ENCODE results near the gene PROKR1.
A peak's percentile ranks its signal among the peaks of the same experiment; 100 is the strongest.

Gene PROKR1

GRCh38 chr2:68653034-68653433 lies 9.7 kb downstream of the PROKR1 start:
- Histone ChIP-seq H3K4me1 (ENCODE audit: insufficient read depth, low read length) (peaks cover 32% of the 10 kb centered on the region), H3K36me3 (ENCODE audit: insufficient read depth, low read length) (no peaks in the 10 kb centered on the region), H3K4me2 (ENCODE audit: insufficient read depth, low read length) (peak overlapping the region; percentile 62), H4K20me1 (ENCODE audit: insufficient read depth, low read length) (no peaks in the 10 kb centered on the region), H3K9me3 (ENCODE audit: insufficient read depth, low read length, severe bottlenecking) (no peaks in the 10 kb centered on the region), H3K4me3 (ENCODE audit: low read depth in 1 of 2, low read length in 2 of 2) (peak overlapping the region in 1 of 2 experiments; percentile 36; a peak in 1 of 4 replicates), H3K9ac (ENCODE audit: low read depth, low read length) (no peak overlapping the region), H3K79me2 (ENCODE audit: insufficient read depth, low read length) (no peaks in the 10 kb centered on the region), H3K27ac (ENCODE audit: low read length) (no peak overlapping the region), H3K27me3 (ENCODE audit: insufficient read depth, low read length, poor library complexity) (no peaks in the 10 kb centered on the region), H2AFZ (ENCODE audit: low read depth, low read length) (no peak overlapping the region)
- TF ChIP-seq, protein P1, sequence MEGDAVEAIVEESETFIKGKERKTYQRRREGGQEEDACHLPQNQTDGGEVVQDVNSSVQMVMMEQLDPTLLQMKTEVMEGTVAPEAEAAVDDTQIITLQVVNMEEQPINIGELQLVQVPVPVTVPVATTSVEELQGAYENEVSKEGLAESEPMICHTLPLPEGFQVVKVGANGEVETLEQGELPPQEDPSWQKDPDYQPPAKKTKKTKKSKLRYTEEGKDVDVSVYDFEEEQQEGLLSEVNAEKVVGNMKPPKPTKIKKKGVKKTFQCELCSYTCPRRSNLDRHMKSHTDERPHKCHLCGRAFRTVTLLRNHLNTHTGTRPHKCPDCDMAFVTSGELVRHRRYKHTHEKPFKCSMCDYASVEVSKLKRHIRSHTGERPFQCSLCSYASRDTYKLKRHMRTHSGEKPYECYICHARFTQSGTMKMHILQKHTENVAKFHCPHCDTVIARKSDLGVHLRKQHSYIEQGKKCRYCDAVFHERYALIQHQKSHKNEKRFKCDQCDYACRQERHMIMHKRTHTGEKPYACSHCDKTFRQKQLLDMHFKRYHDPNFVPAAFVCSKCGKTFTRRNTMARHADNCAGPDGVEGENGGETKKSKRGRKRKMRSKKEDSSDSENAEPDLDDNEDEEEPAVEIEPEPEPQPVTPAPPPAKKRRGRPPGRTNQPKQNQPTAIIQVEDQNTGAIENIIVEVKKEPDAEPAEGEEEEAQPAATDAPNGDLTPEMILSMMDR (IDR thresholded peaks at IDR 0.05; ENCODE audit: borderline replicate concordance, extremely low read depth, low read length, poor library complexity, severe bottlenecking) = no peak
- TF ChIP-seq EZH2 (IDR thresholded peaks at IDR 0.05; ENCODE audit: borderline replicate concordance, low read depth, low read length, severe bottlenecking) = no peak
- ATAC-seq (ENCODE audit: insufficient read depth, low read depth) (0 out of 3 replicates have a peak, but pooled peaks have one; percentile 8), DNase-seq (no peak)

DNA sequence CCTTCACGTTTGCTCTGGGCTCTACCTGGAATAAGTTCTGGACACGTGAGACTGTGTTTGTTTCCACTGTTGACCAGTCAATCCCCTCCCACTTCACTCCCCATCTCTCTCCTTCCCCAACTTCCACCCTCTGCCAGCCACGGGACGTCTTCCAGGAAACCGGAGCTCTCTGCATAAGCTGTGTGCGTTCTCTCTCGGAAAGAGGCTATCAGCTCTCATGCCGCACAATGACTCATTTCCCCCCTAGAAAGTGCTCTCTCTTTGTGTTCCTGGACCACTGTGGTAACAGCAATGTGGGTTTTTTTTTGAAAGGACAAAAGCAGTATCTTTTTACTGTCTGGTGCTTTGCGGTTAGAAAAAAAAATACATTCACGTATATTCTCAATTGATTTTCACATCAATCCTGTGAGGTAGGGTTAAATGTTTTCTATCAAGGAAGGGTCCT lies 10.2 kb downstream of the PROKR1 start:
- H3K4me2 ChIP-seq (ENCODE audit: insufficient read depth, low read length) = peak overlapping the region; percentile 62
- H3K4me1 ChIP-seq (ENCODE audit: insufficient read depth, low read length) = peaks cover 32% of the 10 kb centered on the region
- TF ChIP-seq, protein P1 (IDR thresholded peaks at IDR 0.05; ENCODE audit: borderline replicate concordance, extremely low read depth, low read length, poor library complexity, severe bottlenecking) = no peak
- no peak for TF ChIP-seq EZH2 (IDR thresholded peaks at IDR 0.05; ENCODE audit: borderline replicate concordance, low read depth, low read length, severe bottlenecking)
- ATAC-seq (ENCODE audit: insufficient read depth, low read depth) (peak; percentile 92), DNase-seq (peak; percentile 72)
- peak overlapping the region in 1 of 2 experiments; percentile 36; a peak in 1 of 4 replicates for H3K4me3 ChIP-seq (ENCODE audit: low read depth in 1 of 2, low read length in 2 of 2)
- peak overlapping the region; percentile 46 for H3K27ac ChIP-seq (ENCODE audit: low read length)
- no peaks in the 10 kb centered on the region for H3K36me3 ChIP-seq (ENCODE audit: insufficient read depth, low read length)
- H3K27me3 ChIP-seq (ENCODE audit: insufficient read depth, low read length, poor library complexity) = no peaks in the 10 kb centered on the region
- no peaks in the 10 kb centered on the region for H4K20me1 ChIP-seq (ENCODE audit: insufficient read depth, low read length)
- no peaks in the 10 kb centered on the region for H3K79me2 ChIP-seq (ENCODE audit: insufficient read depth, low read length)
- peak overlapping the region; percentile 4; the same call in 1 of the 2 replicates for H3K9ac ChIP-seq (ENCODE audit: low read depth, low read length)
- peak overlapping the region; percentile 20; the same call in 1 of the 2 replicates for H2AFZ ChIP-seq (ENCODE audit: low read depth, low read length)
- H3K9me3 ChIP-seq (ENCODE audit: insufficient read depth, low read length, severe bottlenecking) = no peaks in the 10 kb centered on the region

- no peaks in the 10 kb centered on the region for H4K20me1 ChIP-seq (ENCODE audit: insufficient read depth, low read length)
- DNase-seq (no peak), ATAC-seq (ENCODE audit: insufficient read depth, low read depth) (no peak)
- no peaks in the 10 kb centered on the region for H3K9me3 ChIP-seq (ENCODE audit: insufficient read depth, low read length, severe bottlenecking)
- peaks cover 25% of the 10 kb centered on the region for H3K4me1 ChIP-seq (ENCODE audit: insufficient read depth, low read length)
- H3K27ac ChIP-seq (ENCODE audit: low read length) = no peak overlapping the region
- TF ChIP-seq, protein P1 (IDR thresholded peaks at IDR 0.05; ENCODE audit: borderline replicate concordance, extremely low read depth, low read length, poor library complexity, severe bottlenecking) = no peak
- TF ChIP-seq EZH2 (IDR thresholded peaks at IDR 0.05; ENCODE audit: borderline replicate concordance, low read depth, low read length, severe bottlenecking) = no peak
- H3K27me3 ChIP-seq (ENCODE audit: insufficient read depth, low read length, poor library complexity) = no peaks in the 10 kb centered on the region
- no peaks in the 10 kb centered on the region for H3K79me2 ChIP-seq (ENCODE audit: insufficient read depth, low read length)
- H2AFZ ChIP-seq (ENCODE audit: low read depth, low read length) = no peak overlapping the region
- no peak overlapping the region for H3K4me3 ChIP-seq (ENCODE audit: low read depth in 1 of 2, low read length in 2 of 2)
- H3K9ac ChIP-seq (ENCODE audit: low read depth, low read length) = no peak overlapping the region
- no peak overlapping the region for H3K4me2 ChIP-seq (ENCODE audit: insufficient read depth, low read length)
- H3K36me3 ChIP-seq (ENCODE audit: insufficient read depth, low read length) = no peaks in the 10 kb centered on the region
Observed at GRCh38 chr2:68658266-68658665, 14.9 kb downstream of the PROKR1 start.
